Right renal pelvis (tissue), 4 donors: ENCODE measurements around the gene GSS. TPM values are rescaled to one million over a fixed set of nuclear protein-coding genes. Genes with fewer than 3 reads are reported as not detected.

Experiments used
- DNase-seq, 4 donors: peaks; one replicate each; pipeline ENCODE4 v3.0.0-alpha.2; 2013; ENCODE audit warnings: low read depth in 4 of 4, low spot score in 3 of 4, missing footprints in 1 of 4
- polyA plus RNA-seq, 4 donors: library from polyadenylated mRNA; unstranded; fragments of 120-200 nt; gene quantifications; one replicate each; pipeline ENCODE4 v1.2.1, GENCODE V29; 2013; ENCODE audit not compliant: insufficient read length in 4 of 4

Gene GSS
- polyA plus RNA-seq: 10 to 100 TPM; 55.7 to 60.1 (median 58.0) TPM

DNA sequence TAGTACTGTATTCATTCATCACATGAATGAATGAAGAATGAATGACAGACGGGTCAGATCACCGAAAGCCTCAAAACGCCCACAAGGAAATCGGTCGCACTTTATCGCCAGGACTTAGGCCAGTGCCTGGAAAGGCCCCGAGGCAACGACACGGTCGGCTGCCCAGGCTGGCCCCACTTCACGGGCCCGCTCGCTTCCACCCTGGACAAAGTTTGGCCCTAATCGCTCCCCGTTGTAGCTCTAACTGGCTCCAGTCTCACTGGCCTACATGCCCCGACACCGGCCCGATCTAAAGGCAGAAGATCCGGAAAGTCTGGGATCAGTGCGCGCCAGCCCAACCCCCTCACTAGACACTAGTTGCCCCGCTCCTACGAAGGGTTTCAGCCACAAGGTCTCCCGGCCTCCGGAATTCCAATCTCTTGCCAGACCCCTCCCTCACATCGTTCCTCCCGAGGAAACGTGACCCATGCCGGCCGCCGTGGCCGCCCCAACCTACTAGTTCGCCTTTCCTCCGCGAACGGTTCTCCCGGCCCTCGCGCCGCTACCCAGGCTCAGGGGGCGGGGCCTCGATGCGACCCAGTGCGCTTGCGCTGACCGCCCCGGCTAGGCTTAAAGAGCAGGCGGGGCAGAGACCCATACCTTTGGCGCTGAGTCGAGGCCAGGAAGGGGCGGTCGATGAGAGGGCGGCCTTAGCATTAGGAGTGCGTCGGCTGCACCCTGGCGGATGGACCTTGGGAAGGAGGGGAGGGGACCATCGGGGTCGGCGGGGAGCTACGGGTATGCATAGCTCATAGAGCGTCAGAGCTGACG lies at the start of gene GSS, which contains the start of gene MYH7B:
Gene GSS (minus strand): TSS at position 576 of the 810 bp plus-strand sequence. CDS start 3,954 bp downstream, outside the sequence.
Gene MYH7B (plus strand): TSS at position 638 of the 810 bp plus-strand sequence. CDS start 22,138 bp downstream, outside the sequence.
- peak; percentile 91 to 95 (median 94) for DNase-seq

DNA sequence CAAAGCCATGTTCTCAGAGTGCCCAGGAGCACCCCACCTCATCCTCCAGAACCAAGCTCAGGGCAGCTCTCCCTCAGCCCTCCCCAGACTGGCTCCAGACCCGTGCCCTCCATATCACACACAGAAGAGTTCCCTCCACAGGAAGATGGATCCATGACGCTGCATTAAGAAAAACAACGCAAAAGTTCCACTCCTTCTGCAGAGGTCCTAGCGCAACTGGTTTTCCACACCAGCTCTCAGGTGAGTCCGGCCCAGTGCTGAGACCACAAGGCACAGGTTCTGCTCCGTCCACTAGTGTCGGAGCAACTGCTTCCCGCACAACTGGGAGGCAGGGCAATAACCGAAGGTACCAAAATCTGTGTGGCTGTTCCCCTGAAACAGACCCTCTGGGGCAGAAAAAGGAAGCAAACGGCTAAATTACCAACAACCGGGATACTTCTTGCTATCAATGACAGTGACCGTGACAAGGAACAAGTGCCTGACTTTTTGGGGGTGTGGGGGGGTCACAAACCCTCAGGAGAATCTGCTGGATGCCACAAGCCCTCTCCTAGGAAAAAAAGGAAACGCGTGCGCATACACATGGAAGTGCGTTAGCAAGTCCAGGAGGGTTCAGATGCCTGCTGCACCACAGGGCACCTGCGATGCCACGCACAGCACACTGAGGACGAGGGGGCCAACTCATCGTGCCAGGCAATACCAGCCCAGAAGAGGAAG lies 49.3 kb upstream of the GSS start:
- no peak for DNase-seq

DNA sequence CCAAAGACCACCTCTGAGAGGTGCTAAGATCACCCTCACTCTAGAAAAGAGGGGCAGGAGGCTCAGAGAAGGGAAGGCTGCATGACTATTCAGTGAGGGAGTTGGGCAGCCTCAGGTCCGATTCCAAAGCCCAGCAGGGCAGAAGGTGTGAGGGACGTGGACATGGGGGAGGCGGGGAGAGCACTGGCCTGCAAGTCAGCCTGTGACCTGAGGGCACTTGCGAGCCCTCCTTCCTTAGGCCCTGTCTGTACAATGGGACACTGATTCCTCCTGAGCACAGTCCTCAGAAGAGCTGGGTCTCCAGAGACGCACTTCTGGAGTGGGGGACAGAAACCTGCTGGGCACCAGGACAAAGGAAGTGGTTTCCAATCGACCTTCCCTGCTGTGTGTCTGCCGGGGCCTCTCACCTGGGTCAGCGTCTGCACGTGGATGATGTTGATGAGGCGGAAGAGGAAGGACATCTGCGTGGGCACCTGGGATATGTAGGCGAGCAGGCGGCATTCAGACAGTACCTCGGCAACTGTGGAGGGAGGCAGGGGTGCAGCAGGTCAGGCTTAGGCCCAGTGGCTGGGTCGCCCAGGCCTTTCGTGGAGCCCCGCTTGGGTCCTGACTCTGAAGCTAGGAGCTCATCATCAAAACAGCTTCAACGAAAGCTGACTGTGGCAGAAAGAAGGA lies 48.6 kb upstream of the GSS start:
- no peak for DNase-seq

DNA sequence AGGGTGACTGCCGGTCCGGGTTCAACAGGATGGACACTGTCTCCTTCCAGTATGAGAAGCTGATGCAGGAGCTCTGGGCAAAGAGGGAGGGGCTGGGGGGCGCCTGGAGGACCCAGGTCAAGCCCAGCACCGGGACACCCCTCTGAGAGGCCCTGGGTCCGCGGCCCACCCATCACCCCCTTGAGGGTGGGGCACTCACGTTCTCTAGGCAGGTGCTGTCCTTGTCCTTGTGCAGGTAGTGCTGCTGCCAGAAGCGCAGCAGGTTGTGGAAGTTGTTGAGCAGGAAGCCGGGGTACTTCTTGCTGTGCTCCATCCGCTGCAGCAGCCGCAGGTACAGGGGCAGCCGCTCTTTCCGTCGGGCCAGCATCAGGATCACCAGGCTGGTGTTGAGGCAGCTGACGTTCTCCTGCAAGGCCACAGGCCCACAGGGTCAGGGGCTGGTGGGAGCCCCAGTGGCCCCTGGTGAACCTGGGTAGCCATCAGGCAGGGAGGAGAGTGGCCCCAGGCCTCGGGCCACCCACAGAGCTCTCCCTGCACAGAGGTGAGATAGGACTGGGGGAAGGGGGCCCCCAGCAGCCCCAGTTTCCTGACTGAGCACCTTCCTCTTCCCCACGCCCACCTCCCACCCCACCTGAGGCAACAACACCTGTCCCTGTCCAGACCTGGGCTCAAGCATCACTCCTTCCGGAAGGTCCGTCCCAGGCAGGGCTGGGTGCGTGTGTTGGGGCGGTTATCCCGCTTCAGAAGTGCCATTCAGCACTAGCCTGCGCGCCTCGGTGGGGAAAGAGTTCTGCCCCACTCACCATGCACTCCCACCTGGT lies 47.8 kb upstream of the GSS start:
- DNase-seq: no peak

DNA sequence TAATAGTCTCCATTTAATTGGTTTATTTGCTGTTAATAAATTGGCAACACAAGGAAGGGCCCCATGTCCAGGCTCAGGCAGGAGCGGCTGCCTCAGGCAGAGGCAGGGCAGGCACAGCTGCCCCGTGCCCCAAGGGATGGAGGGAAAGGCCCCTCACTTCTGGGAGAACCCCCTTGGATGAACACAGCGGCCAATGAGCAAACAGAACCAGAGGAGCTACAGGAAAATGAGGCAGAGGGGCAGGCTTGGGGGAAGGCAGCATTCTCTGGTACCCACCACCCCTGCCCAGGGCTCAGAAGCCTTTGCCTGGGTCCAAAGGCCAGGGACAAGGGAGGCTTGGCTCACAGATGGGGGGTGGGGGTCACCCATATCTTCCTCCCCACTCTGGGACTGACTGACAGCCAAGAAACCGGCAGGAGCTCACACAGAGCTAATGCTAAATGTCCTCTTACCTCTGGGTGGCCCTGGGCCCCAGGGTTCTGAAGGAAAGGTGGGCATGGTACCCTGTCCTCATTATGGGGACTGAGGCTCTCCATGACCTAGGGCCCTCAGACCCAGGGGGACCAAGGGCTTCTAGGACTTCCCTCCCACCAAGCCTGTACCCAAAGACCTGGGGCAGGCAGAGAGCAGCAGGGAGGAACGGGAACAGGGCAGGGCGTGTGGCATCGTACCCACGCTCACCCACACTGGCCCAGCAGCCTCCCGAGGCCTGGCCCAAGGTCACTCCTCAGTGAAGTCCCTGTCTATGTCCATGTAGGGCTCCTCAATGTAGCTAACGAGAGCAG lies 47.0 kb upstream of the GSS start:
- DNase-seq: no peak

DNA sequence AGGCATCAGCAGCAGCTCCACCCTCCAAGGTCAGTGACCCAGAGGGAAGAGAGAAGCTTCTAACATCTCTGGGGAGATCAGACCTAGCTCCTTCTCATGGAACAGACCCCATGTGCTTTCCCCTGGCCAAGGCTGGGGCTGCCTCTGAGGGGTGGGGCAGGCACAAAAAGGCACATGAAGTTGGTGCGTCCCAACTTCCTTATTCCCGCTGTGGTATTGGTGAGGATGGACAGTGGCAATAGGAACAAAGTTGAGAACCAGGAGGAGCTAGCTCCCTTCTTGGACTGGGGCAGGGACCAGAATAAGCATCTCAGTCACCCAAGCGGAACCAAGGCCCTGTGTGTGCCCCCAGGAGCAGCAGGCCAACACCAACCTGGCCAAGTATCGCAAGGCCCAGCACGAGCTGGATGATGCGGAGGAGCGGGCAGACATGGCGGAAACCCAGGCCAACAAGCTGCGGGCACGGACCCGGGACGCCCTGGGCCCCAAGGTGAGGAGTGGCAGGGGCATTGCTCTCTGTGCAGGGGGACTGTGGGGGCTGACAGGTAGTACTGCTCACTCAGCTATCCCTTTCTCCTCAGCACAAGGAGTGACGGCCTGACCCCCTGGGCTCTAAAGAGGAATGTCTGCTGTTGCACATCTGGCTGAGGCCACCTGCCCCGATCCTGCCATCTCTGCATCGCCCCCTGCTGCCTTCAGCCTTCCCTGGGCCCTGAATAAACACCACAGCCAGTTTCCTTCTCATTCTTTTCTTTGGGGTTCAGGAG lies 46.2 kb upstream of the GSS start:
- no peak for DNase-seq

DNA sequence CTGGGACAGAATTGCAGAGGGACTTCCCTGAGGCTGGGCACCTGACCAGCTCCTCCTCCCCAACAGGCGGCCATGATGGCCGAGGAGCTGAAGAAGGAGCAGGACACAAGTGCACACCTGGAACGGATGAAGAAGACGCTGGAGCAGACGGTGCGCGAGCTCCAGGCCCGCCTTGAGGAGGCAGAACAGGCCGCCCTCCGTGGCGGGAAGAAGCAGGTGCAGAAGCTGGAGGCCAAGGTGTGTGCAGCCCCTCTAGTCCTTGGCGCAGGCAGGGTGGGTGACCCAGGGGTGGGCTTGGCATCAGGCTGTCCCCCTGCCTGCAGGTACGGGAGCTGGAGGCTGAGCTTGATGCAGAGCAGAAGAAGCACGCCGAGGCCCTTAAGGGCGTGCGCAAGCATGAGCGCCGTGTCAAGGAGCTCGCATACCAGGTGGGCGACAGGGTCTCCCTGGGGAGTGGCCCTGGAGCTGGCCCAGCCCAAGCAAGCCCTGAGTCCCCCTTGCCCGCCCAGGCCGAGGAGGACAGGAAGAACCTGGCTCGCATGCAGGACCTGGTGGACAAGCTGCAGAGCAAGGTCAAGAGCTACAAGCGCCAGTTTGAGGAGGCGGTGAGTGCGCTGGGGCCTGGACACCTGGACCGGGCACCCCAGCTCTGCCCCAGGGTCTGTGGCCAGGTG lies 45.5 kb upstream of the GSS start:
- no peak for DNase-seq

DNA sequence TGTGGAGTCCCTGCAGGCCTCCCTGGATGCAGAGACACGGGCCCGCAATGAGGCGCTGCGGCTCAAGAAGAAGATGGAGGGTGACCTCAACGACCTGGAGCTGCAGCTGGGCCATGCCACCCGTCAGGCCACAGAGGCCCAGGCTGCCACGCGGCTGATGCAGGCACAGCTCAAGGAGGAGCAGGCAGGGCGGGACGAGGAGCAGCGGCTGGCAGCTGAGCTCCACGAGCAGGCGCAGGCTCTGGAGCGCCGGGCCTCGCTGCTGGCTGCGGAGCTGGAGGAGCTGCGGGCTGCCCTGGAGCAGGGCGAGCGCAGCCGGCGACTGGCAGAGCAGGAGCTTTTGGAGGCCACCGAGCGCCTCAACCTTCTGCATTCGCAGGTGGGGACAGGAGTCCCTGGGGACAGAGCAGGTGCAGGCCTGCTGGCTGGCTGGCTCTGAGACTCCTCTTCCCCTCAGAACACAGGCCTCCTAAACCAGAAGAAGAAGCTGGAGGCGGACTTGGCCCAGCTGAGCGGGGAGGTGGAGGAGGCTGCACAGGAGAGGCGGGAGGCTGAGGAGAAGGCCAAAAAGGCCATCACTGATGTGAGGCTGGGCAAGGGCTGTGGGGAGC lies 44.8 kb upstream of the GSS start:
- DNase-seq: no peak

DNA sequence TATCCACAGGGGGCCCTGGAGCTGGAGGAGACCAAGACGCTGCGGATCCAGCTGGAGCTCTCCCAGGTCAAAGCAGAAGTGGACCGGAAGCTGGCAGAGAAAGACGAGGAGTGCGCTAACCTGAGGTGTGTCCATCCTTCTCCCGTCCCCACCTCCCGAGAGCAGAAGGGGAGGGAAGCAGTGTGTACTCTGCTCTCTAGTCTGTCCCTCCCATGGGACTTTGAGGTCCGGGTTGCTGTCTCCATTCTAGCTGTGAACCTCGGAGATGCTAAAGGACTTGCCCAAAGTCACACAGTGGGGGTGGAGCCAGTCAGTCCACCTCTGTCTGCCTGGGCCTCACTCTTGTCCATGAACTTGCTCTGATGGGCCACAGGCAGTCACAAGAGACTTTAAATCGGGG lies 44.2 kb upstream of the GSS start:
- no peak for DNase-seq

DNA sequence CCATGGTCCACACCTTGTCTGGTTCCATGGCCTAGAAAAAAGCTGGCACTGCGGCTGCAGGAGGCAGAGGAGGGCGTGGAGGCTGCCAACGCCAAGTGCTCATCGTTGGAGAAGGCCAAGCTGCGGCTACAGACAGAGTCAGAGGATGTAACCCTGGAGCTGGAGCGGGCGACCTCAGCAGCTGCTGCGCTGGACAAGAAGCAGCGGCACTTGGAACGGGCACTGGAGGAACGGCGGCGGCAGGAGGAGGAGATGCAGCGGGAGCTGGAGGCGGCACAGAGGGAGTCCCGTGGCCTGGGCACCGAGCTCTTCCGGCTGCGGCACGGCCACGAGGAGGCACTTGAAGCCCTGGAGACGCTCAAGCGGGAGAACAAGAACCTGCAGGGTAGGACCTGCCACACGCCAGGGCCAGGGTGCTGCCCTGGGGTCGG lies 43.4 kb upstream of the GSS start:
- DNase-seq: no peak

DNA sequence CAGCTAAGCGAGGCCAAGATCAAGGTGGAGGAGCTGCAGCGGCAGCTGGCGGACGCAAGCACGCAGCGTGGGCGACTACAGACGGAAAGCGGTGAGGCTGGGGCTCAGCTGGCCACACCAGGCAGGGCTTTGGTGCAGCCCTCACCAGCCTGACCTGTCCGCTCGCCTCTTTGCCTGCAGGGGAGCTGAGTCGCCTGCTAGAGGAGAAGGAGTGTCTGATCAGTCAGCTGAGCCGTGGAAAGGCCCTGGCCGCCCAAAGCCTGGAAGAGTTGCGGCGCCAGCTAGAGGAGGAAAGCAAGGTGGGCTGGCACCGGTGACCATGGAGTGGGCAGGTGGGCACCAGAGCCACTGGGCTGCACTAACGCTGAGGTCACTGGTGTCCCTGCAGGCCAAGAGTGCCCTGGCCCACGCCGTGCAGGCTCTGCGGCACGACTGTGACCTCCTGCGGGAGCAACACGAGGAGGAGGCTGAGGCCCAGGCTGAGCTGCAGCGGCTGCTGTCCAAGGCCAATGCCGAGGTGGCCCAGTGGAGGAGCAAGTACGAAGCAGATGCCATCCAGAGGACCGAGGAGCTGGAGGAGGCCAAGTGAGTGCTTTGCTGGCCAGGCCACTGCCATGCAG lies 42.8 kb upstream of the GSS start:
- DNase-seq: no peak

DNA sequence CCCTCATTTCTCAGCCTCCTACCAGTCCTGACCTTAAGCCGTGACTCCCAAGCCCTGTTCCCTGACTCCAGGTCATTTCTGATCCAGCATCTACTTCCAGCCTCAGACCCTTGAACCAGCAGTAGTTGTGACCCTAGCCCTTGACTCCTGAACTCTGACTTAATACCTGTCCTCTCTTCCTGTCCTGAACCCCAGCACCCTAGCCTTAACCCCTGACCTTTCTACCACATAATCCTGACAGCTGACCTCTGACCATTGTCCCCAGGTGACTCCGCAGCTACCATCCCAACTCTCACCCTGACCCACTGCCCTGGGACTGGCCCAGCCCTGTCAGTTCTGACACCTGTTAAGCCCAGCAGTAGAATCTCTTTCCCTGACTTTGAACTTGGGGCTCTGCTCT lies 42.2 kb upstream of the GSS start:
- DNase-seq: no peak

DNA sequence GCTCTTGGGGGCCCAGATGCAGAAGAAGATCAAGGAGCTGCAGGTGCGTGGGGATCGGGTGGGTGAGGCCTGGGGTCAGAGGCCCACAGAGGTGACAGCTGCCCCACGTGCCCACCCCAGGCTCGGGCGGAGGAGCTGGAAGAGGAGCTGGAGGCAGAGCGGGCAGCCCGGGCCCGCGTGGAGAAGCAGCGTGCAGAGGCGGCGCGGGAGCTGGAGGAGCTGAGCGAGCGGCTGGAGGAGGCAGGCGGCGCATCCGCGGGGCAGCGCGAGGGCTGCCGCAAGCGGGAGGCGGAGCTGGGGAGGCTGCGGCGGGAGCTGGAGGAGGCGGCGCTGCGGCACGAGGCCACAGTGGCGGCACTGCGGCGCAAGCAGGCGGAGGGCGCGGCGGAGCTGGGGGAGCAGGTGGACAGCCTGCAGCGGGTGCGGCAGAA lies 41.5 kb upstream of the GSS start:
- DNase-seq: peak; percentile 12 to 32 (median 14)

DNA sequence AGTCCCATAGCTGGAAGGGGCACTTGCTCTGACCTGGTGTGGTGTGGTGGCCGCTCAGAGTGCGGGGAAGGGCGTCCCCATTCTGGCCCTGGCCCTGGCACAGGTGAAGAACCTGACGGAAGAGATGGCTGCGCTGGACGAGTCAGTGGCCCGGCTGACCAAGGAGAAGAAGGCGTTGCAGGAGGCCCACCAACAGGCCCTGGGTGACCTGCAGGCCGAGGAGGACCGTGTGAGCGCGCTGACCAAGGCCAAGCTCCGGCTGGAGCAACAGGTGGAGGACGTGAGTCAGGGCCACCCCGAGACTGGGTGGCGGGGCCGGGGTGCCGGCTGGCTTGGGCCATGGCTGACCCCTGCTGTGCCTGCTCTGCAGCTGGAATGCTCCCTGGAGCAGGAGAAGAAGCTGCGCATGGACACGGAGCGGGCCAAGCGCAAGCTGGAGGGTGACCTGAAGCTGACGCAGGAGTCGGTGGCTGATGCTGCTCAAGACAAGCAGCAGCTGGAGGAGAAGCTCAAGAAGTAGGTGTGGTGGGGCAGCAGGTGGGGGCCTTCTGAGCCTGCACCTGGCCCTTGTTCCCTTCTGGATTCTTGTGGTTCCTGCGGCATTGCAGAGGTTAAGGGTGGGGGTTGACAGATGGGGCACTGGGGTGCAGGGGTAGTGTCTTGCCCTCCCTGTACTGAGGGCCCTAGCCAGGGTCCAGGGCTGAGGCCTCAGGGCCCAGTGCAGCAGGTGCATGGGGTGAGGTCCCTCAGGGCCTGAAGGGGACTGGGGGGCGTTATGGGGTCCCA lies 40.8 kb upstream of the GSS start:
- no peak for DNase-seq

DNA sequence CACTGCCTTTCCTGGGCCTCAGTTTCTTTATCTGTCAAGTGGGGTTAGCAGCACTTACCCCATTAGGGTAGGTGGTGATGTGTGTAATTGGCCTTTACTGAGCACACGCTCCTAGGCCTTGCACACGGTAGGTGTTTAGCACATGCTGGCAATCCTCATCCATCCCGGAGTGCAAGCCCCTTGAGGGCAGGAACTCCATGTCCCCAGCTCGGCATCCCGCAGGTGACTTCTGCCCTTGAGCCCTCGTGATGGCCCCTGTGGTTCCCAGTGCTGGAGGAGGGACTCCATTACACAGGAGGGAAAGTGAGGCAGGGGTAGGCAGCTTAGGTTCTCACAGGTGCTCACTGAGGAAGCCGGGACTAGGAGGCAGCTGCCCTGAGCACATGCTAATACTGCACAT lies 40.1 kb upstream of the GSS start:
- no peak for DNase-seq

DNA sequence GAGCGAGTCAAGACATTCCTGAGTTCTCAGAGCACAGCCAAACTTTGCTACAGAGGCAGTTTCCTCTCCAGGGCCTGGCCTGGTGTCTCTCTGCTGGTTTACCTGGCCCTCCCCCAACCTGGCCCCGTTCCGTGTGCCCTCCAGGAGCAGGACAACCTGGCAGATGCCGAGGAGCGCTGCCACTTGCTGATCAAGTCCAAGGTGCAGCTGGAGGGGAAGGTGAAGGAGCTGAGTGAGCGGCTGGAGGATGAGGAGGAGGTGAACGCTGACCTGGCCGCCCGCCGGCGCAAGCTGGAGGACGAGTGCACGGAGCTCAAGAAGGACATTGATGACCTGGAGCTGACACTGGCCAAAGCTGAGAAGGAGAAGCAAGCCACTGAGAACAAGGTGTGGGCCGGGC lies 39.6 kb upstream of the GSS start:
- DNase-seq: no peak
